Measurements from ENCODE around the gene JPH4. TPM values are rescaled to one million over a fixed set of nuclear protein-coding genes. Genes with fewer than 3 reads are reported as not detected.

JPH4 gene
- total RNA-seq, 1 experiment from 2014 or later: 50.1 TPM

- Mint-ChIP-seq H3K27me3 (ENCODE audit: low read depth) (peaks cover 3% of the 10 kb centered on the region; the same call in 1 of the 2 replicates), H3K27ac (no peak overlapping the region), H3K36me3 (no peaks in the 10 kb centered on the region), H3K4me3 (no peak overlapping the region), H3K9me3 (0 out of 2 replicates have a peak, but pooled peaks cover 3% of the 10 kb centered on the region), H3K4me1 (no peaks in the 10 kb centered on the region)
- POLR2A ChIA-PET: no interaction called here
- DNase-seq (ENCODE audit: low spot score): no peak
- no peak for ATAC-seq
- TF ChIP-seq, protein P1, sequence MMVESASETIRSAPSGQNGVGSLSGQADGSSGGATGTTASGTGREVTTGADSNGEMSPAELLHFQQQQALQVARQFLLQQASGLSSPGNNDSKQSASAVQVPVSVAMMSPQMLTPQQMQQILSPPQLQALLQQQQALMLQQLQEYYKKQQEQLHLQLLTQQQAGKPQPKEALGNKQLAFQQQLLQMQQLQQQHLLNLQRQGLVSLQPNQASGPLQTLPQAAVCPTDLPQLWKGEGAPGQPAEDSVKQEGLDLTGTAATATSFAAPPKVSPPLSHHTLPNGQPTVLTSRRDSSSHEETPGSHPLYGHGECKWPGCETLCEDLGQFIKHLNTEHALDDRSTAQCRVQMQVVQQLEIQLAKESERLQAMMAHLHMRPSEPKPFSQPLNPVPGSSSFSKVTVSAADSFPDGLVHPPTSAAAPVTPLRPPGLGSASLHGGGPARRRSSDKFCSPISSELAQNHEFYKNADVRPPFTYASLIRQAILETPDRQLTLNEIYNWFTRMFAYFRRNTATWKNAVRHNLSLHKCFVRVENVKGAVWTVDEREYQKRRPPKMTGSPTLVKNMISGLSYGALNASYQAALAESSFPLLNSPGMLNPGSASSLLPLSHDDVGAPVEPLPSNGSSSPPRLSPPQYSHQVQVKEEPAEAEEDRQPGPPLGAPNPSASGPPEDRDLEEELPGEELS (CRISPR knock-in tag; IDR thresholded peaks at IDR 0.05): no peak
- TF ChIP-seq, protein P2, sequence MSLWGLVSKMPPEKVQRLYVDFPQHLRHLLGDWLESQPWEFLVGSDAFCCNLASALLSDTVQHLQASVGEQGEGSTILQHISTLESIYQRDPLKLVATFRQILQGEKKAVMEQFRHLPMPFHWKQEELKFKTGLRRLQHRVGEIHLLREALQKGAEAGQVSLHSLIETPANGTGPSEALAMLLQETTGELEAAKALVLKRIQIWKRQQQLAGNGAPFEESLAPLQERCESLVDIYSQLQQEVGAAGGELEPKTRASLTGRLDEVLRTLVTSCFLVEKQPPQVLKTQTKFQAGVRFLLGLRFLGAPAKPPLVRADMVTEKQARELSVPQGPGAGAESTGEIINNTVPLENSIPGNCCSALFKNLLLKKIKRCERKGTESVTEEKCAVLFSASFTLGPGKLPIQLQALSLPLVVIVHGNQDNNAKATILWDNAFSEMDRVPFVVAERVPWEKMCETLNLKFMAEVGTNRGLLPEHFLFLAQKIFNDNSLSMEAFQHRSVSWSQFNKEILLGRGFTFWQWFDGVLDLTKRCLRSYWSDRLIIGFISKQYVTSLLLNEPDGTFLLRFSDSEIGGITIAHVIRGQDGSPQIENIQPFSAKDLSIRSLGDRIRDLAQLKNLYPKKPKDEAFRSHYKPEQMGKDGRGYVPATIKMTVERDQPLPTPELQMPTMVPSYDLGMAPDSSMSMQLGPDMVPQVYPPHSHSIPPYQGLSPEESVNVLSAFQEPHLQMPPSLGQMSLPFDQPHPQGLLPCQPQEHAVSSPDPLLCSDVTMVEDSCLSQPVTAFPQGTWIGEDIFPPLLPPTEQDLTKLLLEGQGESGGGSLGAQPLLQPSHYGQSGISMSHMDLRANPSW (CRISPR knock-in tag; conservative IDR thresholded peaks at IDR 0.05; ENCODE audit: low read depth): no peak
- TF ChIP-seq, protein P3, sequence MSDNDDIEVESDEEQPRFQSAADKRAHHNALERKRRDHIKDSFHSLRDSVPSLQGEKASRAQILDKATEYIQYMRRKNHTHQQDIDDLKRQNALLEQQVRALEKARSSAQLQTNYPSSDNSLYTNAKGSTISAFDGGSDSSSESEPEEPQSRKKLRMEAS (CRISPR knock-in tag; IDR thresholded peaks at IDR 0.05): no peak
- TF ChIP-seq PRDM15 (CRISPR knock-in tag; IDR thresholded peaks at IDR 0.05) (no peak), GTF2I (CRISPR knock-in tag; conservative IDR thresholded peaks at IDR 0.05) (no peak), ZNF232 (CRISPR knock-in tag; IDR thresholded peaks at IDR 0.05) (no peak), MYBL2 (CRISPR knock-in tag; IDR thresholded peaks at IDR 0.05) (no peak), ELF4 (CRISPR knock-in tag; IDR thresholded peaks at IDR 0.05; ENCODE audit: low read depth) (no peak), CBFB (CRISPR knock-in tag; IDR thresholded peaks at IDR 0.05; ENCODE audit: low read depth) (no peak)
- TF ChIP-seq, protein P4, sequence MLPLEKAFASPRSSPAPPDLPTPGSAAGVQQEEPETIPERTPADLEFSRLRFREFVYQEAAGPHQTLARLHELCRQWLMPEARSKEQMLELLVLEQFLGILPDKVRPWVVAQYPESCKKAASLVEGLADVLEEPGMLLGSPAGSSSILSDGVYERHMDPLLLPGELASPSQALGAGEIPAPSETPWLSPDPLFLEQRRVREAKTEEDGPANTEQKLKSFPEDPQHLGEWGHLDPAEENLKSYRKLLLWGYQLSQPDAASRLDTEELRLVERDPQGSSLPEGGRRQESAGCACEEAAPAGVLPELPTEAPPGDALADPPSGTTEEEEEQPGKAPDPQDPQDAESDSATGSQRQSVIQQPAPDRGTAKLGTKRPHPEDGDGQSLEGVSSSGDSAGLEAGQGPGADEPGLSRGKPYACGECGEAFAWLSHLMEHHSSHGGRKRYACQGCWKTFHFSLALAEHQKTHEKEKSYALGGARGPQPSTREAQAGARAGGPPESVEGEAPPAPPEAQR (CRISPR knock-in tag; IDR thresholded peaks at IDR 0.05): no peak
- TF ChIP-seq, protein P5, sequence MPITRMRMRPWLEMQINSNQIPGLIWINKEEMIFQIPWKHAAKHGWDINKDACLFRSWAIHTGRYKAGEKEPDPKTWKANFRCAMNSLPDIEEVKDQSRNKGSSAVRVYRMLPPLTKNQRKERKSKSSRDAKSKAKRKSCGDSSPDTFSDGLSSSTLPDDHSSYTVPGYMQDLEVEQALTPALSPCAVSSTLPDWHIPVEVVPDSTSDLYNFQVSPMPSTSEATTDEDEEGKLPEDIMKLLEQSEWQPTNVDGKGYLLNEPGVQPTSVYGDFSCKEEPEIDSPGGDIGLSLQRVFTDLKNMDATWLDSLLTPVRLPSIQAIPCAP (CRISPR knock-in tag; IDR thresholded peaks at IDR 0.05): no peak
- TF ChIP-seq, protein P6, sequence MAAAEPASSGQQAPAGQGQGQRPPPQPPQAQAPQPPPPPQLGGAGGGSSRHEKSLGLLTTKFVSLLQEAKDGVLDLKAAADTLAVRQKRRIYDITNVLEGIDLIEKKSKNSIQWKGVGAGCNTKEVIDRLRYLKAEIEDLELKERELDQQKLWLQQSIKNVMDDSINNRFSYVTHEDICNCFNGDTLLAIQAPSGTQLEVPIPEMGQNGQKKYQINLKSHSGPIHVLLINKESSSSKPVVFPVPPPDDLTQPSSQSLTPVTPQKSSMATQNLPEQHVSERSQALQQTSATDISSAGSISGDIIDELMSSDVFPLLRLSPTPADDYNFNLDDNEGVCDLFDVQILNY (CRISPR knock-in tag; IDR thresholded peaks at IDR 0.05): no peak
- TF ChIP-seq, protein P7, sequence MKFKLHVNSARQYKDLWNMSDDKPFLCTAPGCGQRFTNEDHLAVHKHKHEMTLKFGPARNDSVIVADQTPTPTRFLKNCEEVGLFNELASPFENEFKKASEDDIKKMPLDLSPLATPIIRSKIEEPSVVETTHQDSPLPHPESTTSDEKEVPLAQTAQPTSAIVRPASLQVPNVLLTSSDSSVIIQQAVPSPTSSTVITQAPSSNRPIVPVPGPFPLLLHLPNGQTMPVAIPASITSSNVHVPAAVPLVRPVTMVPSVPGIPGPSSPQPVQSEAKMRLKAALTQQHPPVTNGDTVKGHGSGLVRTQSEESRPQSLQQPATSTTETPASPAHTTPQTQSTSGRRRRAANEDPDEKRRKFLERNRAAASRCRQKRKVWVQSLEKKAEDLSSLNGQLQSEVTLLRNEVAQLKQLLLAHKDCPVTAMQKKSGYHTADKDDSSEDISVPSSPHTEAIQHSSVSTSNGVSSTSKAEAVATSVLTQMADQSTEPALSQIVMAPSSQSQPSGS (CRISPR knock-in tag; IDR thresholded peaks at IDR 0.05; ENCODE audit: borderline replicate concordance, low read depth): no peak
- CTCF ChIA-PET: interaction anchor here (1.5 kb wide), 1 partner anchor 12 kb away, joined by 8 read pairs; no protein-coding TSS in a partner anchor
Observed at GRCh38 chr14:23600806-23601205, 22.2 kb upstream of the JPH4 start.

Data from WTC11 (cell line).